ENCODE data around the gene TBC1D2B. TPM values are rescaled to one million over a fixed set of nuclear protein-coding genes. Genes with fewer than 3 reads are reported as not detected.
A peak's percentile ranks its signal among the peaks of the same experiment; 100 is the strongest.

TBC1D2B gene
- total and polyA plus RNA-seq, 7 experiments from 2014 or later, result 7.4 to 119 (median 76.6) TPM

- intact Hi-C loops (cut with micrococcal nuclease), result loop anchor here in 1 of 2 donors (1.0 kb wide), 1 partner anchor 16 kb away; no protein-coding TSS in a partner anchor
These were observed 25.5 kb downstream of the TBC1D2B start for GRCh38 chr15:78052001-78052401.

DNA sequence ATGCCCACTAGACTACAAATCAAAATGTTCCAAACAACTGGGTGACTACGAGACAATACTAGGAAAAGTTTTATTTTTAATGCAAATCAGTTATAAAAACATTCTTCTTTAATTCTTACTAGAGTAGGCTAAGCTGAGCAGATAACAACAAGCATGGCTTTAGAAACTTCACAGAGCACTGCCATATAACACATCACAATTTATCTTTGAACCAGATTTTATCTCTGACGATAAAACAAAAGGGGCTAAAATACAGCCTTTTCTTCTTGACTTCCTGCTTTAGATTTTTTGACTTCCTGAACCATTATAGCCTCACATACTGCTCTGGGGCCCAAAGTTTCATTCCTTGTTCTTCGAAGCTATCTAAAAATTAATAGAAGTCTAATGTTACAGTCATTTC is 25.9 kb downstream of the TBC1D2B start:
- Mint-ChIP-seq H3K9me3 (no peaks in the 10 kb centered on the region), H3K27ac (peak overlapping the region; percentile 82 to 93 (median 91)), H3K36me3 (peaks cover 0 to 30% (median 7%) of the 10 kb centered on the region in 5 donors), H3K4me1 (peaks cover 78 to 100% (median 98%) of the 10 kb centered on the region in 7 donors), H3K4me3 (peak overlapping the region; percentile 39 to 78 (median 66)), H3K27me3 (no peaks in the 10 kb centered on the region)
- Histone ChIP-seq H3K27me3 (ENCODE audit: control insufficient read depth in 2 of 2, insufficient read depth in 2 of 2, low read length in 2 of 2) (no peaks in the 10 kb centered on the region), H3K4me1 (ENCODE audit: control insufficient read depth in 2 of 2, insufficient read depth in 2 of 2, low read length in 2 of 2) (peaks cover 86 to 100% of the 10 kb centered on the region in 2 donors), H3K4me3 (ENCODE audit: low read length) (peak overlapping the region; percentile 14), H3K27ac (ENCODE audit: low read depth, low read length) (peak overlapping the region; percentile 70), H3K36me3 (ENCODE audit: control insufficient read depth in 2 of 3, insufficient read depth in 3 of 3, low read length in 3 of 3) (peaks cover 0 to 8% (median 0%) of the 10 kb centered on the region in 3 experiments), H3K9me3 (ENCODE audit: control insufficient read depth in 2 of 3, low read length in 3 of 3) (no peaks in the 10 kb centered on the region)
- CTCF ChIA-PET, result interaction anchor here (0.7 to 3.3 kb wide), 5 partner anchors 9 to 56 kb away, joined by 4 to 16 read pairs (median 7); no protein-coding TSS in a partner anchor
- intact Hi-C loops (cut with micrococcal nuclease), result loop anchor here (1.0 to 2.0 kb wide), 3 partner anchors 12 to 26 kb away; partner anchors contain the start of gene TBC1D2B (in 1 of the 2)
- DNase-seq, result peak in 2 of 9 donors; percentile 40 to 46
- POLR2A ChIA-PET, result interaction anchor here (1.9 to 18.1 kb wide), 6 partner anchors 10 to 386 kb away, joined by 6 to 292 read pairs (median 13); partner anchors contain the start of gene TBC1D2B
- peak; percentile 18 for ATAC-seq

More at GRCh38 chr15:78052001-78052401, 25.5 kb downstream of the TBC1D2B start:
- Mint-ChIP-seq H3K36me3 (peaks cover 0 to 26% (median 3%) of the 10 kb centered on the region in 5 donors), H3K4me1 (peaks cover 78 to 100% (median 98%) of the 10 kb centered on the region in 7 donors), H3K27me3 (no peaks in the 10 kb centered on the region), H3K27ac (peak overlapping the region; percentile 82 to 93 (median 91)), H3K4me3 (peak overlapping the region; percentile 39 to 78 (median 66)), H3K9me3 (no peaks in the 10 kb centered on the region)
- CTCF ChIA-PET, result interaction anchor here (0.7 to 3.3 kb wide), 3 partner anchors 9 to 17 kb away, joined by 4 to 16 read pairs (median 6); no protein-coding TSS in a partner anchor
- H3K36me3 ChIP-seq (ENCODE audit: control insufficient read depth in 2 of 3, insufficient read depth in 3 of 3, low read length in 3 of 3), result peaks cover 0 to 8% (median 0%) of the 10 kb centered on the region in 3 experiments
- POLR2A ChIA-PET, result interaction anchor here (0.5 to 18.1 kb wide), 5 partner anchors 10 to 385 kb away, joined by 4 to 292 read pairs (median 14); partner anchors contain the start of gene TBC1D2B
- DNase-seq, result no peak
- no peaks in the 10 kb centered on the region for H3K9me3 ChIP-seq (ENCODE audit: control insufficient read depth in 2 of 3, low read length in 3 of 3)
- H3K4me3 ChIP-seq (ENCODE audit: low read length), result peak overlapping the region; percentile 14
- ATAC-seq, result no peak
- no peaks in the 10 kb centered on the region for H3K27me3 ChIP-seq (ENCODE audit: control insufficient read depth in 2 of 2, insufficient read depth in 2 of 2, low read length in 2 of 2)
- H3K27ac ChIP-seq (ENCODE audit: low read depth, low read length), result peak overlapping the region; percentile 70
- peaks cover 86 to 100% of the 10 kb centered on the region in 2 donors for H3K4me1 ChIP-seq (ENCODE audit: control insufficient read depth in 2 of 2, insufficient read depth in 2 of 2, low read length in 2 of 2)

DNA sequence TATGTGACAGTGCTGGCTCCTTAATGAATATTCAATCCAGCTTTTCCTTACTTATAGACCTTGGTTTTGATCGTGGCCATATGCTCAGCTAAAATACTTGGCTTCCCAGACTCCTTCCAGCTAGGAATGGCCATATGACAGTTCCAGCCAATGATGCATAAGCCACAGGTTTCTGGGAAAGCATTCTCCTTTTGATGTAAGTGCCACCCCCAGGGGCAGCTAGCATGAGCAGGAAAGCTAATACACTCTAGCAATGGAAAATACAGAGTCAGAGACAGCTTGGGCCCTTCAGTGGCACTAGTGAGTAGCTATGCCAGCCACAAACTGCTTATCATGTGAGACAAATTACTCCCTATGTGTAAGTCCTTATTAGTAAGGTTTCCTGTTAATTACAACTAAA is 26.7 kb downstream of the TBC1D2B start:
- Histone ChIP-seq H3K4me3 (ENCODE audit: low read length) (no peak overlapping the region), H3K36me3 (ENCODE audit: control insufficient read depth in 2 of 3, insufficient read depth in 3 of 3, low read length in 3 of 3) (peaks cover 0 to 8% (median 0%) of the 10 kb centered on the region in 3 experiments), H3K9me3 (ENCODE audit: control insufficient read depth in 2 of 3, low read length in 3 of 3) (no peaks in the 10 kb centered on the region), H3K4me1 (ENCODE audit: control insufficient read depth in 2 of 2, insufficient read depth in 2 of 2, low read length in 2 of 2) (peaks cover 85 to 100% of the 10 kb centered on the region in 2 donors), H3K27me3 (ENCODE audit: control insufficient read depth in 2 of 2, insufficient read depth in 2 of 2, low read length in 2 of 2) (no peaks in the 10 kb centered on the region), H3K27ac (ENCODE audit: low read depth, low read length) (peak overlapping the region; percentile 70)
- peaks cover 0 to 27% (median 8%) of the 10 kb centered on the region in 5 donors for H3K36me3 Mint-ChIP-seq
- no peaks in the 10 kb centered on the region for H3K9me3 Mint-ChIP-seq
- peaks cover 76 to 100% (median 97%) of the 10 kb centered on the region in 7 donors for H3K4me1 Mint-ChIP-seq
- ChIA-PET CTCF (interaction anchor here (1.2 to 3.3 kb wide), 7 partner anchors 9 to 84 kb away, joined by 3 to 16 read pairs (median 7); no protein-coding TSS in a partner anchor), POLR2A (interaction anchor here (1.1 to 18.1 kb wide), 8 partner anchors 8 to 386 kb away, joined by 3 to 292 read pairs (median 13); partner anchors contain the start of gene TBC1D2B)
- no peak for ATAC-seq
- no peaks in the 10 kb centered on the region for H3K27me3 Mint-ChIP-seq
- peak overlapping the region in 9 of 10 donors; percentile 19 to 84 (median 64) for H3K4me3 Mint-ChIP-seq
- peak overlapping the region; percentile 82 to 98 (median 92) for H3K27ac Mint-ChIP-seq
- no peak for DNase-seq
- intact Hi-C loops (cut with micrococcal nuclease), result loop anchor here (1.0 to 2.0 kb wide), 5 partner anchors 12 to 26 kb away; partner anchors contain the start of gene TBC1D2B (in 1 of the 2)

DNA sequence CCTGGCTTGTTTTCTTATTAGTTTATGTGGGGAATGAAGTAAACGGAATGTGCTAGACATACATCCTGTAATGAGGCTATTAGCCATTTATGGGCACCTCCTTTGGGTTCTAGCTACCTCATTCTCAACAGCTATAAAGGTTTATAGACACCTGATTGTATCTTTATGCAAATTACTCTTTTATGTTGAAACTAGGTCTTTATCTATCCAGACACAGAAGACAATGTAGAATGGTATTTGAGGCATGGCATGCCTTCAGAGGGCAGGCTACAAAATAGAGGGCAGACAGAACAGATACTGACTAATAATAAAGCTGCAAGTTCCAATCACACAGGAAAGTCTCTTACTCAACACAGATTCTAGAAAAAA is 27.1 kb downstream of the TBC1D2B start:
- H3K4me1 Mint-ChIP-seq, result peaks cover 72 to 100% (median 95%) of the 10 kb centered on the region in 7 donors
- ChIA-PET CTCF (interaction anchor here (1.1 to 3.3 kb wide), 8 partner anchors 9 to 84 kb away, joined by 3 to 16 read pairs (median 6); no protein-coding TSS in a partner anchor), POLR2A (interaction anchor here (0.6 to 18.1 kb wide), 8 partner anchors 8 to 387 kb away, joined by 3 to 292 read pairs (median 9); partner anchors contain the start of gene TBC1D2B)
- DNase-seq (no peak), ATAC-seq (peak; percentile 60)
- H3K4me3 Mint-ChIP-seq, result peak overlapping the region; percentile 23 to 84 (median 66)
- no peaks in the 10 kb centered on the region for H3K27me3 Mint-ChIP-seq
- Histone ChIP-seq H3K27me3 (ENCODE audit: control insufficient read depth in 2 of 2, insufficient read depth in 2 of 2, low read length in 2 of 2) (no peaks in the 10 kb centered on the region), H3K9me3 (ENCODE audit: control insufficient read depth in 2 of 3, low read length in 3 of 3) (no peaks in the 10 kb centered on the region), H3K4me1 (ENCODE audit: control insufficient read depth in 2 of 2, insufficient read depth in 2 of 2, low read length in 2 of 2) (peaks cover 81 to 100% of the 10 kb centered on the region in 2 donors), H3K27ac (ENCODE audit: low read depth, low read length) (peak overlapping the region; percentile 70), H3K36me3 (ENCODE audit: control insufficient read depth in 2 of 3, insufficient read depth in 3 of 3, low read length in 3 of 3) (peaks cover 0 to 8% (median 0%) of the 10 kb centered on the region in 3 experiments), H3K4me3 (ENCODE audit: low read length) (no peak overlapping the region)
- intact Hi-C loops (cut with micrococcal nuclease), result loop anchor here (1.0 to 2.0 kb wide), 3 partner anchors 16 to 18 kb away; no protein-coding TSS in a partner anchor
- H3K36me3 Mint-ChIP-seq, result peaks cover 0 to 27% (median 8%) of the 10 kb centered on the region in 5 donors
- no peaks in the 10 kb centered on the region for H3K9me3 Mint-ChIP-seq
- H3K27ac Mint-ChIP-seq, result peak overlapping the region; percentile 82 to 98 (median 92)

DNA sequence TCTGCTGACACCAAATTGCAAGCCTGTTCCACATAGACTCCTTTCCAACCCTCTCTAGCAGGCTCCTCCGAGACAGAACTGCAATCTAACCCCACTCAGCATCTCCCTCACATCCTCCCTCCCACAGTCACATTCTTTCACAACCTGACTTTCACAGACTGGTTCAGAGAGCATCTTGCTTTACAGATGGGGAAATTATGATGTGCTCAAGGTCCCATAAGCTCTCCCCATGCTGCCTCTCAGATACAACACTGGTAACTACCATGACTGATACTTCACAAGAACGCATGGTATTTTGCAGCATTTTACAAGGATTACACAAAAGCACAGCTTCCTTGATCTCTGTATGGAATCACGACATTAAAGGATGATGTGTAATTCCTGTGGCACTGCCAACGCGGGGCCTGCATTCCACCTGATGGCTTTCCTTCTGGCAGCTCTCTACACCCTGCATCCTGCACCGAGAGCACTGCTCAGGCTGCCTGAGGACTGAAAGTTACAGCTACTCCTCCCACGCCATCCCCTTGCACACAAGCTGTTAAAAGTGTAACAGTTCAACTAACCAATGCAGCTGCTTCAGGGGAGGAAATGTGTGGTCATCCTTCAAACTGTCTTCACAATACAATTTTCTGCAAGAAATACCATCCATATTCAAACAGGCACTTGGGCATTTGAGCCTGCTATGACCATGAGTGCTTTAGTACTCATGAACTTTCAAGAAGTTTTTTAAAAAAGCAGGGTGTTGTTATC is 27.6 kb downstream of the TBC1D2B start:
- Histone ChIP-seq H3K9me3 (ENCODE audit: control insufficient read depth in 2 of 3, low read length in 3 of 3) (no peaks in the 10 kb centered on the region), H3K4me3 (ENCODE audit: low read length) (peak overlapping the region; percentile 31), H3K4me1 (ENCODE audit: control insufficient read depth in 2 of 2, insufficient read depth in 2 of 2, low read length in 2 of 2) (peaks cover 75 to 100% of the 10 kb centered on the region in 2 donors), H3K27me3 (ENCODE audit: control insufficient read depth in 2 of 2, insufficient read depth in 2 of 2, low read length in 2 of 2) (no peaks in the 10 kb centered on the region), H3K27ac (ENCODE audit: low read depth, low read length) (peak overlapping the region; percentile 70), H3K36me3 (ENCODE audit: control insufficient read depth in 2 of 3, insufficient read depth in 3 of 3, low read length in 3 of 3) (peaks cover 0 to 8% (median 0%) of the 10 kb centered on the region in 3 experiments)
- Mint-ChIP-seq H3K9me3 (no peaks in the 10 kb centered on the region), H3K36me3 (peaks cover 0 to 29% (median 11%) of the 10 kb centered on the region in 5 donors), H3K4me1 (peaks cover 70 to 100% (median 94%) of the 10 kb centered on the region in 7 donors), H3K27ac (peak overlapping the region; percentile 82 to 98 (median 92)), H3K27me3 (no peaks in the 10 kb centered on the region), H3K4me3 (peak overlapping the region; percentile 59 to 84 (median 67))
- ChIA-PET POLR2A (interaction anchor here (0.6 to 18.1 kb wide), 8 partner anchors 8 to 58 kb away, joined by 3 to 292 read pairs (median 9); partner anchors contain the start of gene TBC1D2B), CTCF (interaction anchor here (1.0 to 3.3 kb wide), 9 partner anchors 9 to 83 kb away, joined by 3 to 16 read pairs (median 6); no protein-coding TSS in a partner anchor)
- intact Hi-C loops (cut with micrococcal nuclease), result loop anchor here (1.0 to 2.0 kb wide), 3 partner anchors 15 to 18 kb away; no protein-coding TSS in a partner anchor
- DNase-seq (peak in 4 of 9 donors; percentile 34 to 63 (median 41)), ATAC-seq (peak; percentile 61)

GRCh38 chr15:78048628-78048920 is 28.9 kb downstream of the TBC1D2B start:
- peaks cover 77 to 100% of the 10 kb centered on the region in 2 donors for H3K4me1 ChIP-seq (ENCODE audit: control insufficient read depth in 2 of 2, insufficient read depth in 2 of 2, low read length in 2 of 2)
- H3K27me3 ChIP-seq (ENCODE audit: control insufficient read depth in 2 of 2, insufficient read depth in 2 of 2, low read length in 2 of 2), result no peaks in the 10 kb centered on the region
- Mint-ChIP-seq H3K36me3 (peaks cover 0 to 32% (median 13%) of the 10 kb centered on the region in 5 donors), H3K4me1 (peaks cover 74 to 99% (median 89%) of the 10 kb centered on the region in 7 donors), H3K27ac (peak overlapping the region; percentile 75 to 95 (median 91)), H3K27me3 (no peaks in the 10 kb centered on the region), H3K4me3 (peak overlapping the region in 7 of 10 donors; percentile 26 to 79 (median 58)), H3K9me3 (no peaks in the 10 kb centered on the region)
- peaks cover 0 to 12% (median 0%) of the 10 kb centered on the region in 3 experiments for H3K36me3 ChIP-seq (ENCODE audit: control insufficient read depth in 2 of 3, insufficient read depth in 3 of 3, low read length in 3 of 3)
- H3K9me3 ChIP-seq (ENCODE audit: control insufficient read depth in 2 of 3, low read length in 3 of 3), result no peaks in the 10 kb centered on the region
- intact Hi-C loops (cut with micrococcal nuclease), result no loop called here
- POLR2A ChIA-PET, result interaction anchor here (0.7 to 18.1 kb wide), 7 partner anchors 10 to 69 kb away, joined by 3 to 292 read pairs (median 9); partner anchors contain the start of gene TBC1D2B
- ATAC-seq, result no peak
- CTCF ChIA-PET, result interaction anchor here (1.0 kb wide), 1 partner anchor 20 kb away, joined by 6 read pairs; no protein-coding TSS in a partner anchor
- no peak overlapping the region for H3K4me3 ChIP-seq (ENCODE audit: low read length)
- H3K27ac ChIP-seq (ENCODE audit: low read depth, low read length), result peak overlapping the region; percentile 70
- no peak for DNase-seq

Data from naive thymus-derived CD4-positive, alpha-beta T cell (primary cell).